Measurements from ENCODE around the gene SNED1. TPM values are rescaled to one million over a fixed set of nuclear protein-coding genes. Genes with fewer than 3 reads are reported as not detected.
A peak's percentile ranks its signal among the peaks of the same experiment; 100 is the strongest.

SNED1 gene
- total RNA-seq, 4 donors from 2014 or later = 5.6 to 31.9 (median 13.2) TPM

DNA sequence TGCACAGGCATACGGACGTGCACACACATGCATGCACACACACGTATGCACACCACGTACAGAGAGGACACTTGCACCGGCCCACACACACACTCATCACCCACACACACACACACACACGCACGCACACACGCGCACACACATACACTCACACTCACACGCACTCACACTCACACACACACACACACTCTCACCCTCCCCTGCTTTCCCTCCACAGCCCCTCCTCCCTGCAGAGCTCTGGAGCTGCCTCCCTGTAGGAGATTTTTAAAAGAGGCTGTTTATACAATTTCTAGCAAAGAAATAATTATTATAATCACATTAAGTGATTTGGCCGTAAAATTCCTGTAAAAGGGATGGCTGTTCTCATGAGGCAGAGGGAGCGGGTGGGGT is 36.5 kb upstream of the SNED1 start:
- WGBS = 60% methylated on average over 12 of the region's 12 CpGs
- no peak for DNase-seq (ENCODE audit: low spot score in 2 of 2)
- no peaks in the 10 kb centered on the region for H3K36me3 ChIP-seq
- no peak for TF ChIP-seq EP300 (IDR thresholded peaks at IDR 0.05)
- TF ChIP-seq, protein P1, sequence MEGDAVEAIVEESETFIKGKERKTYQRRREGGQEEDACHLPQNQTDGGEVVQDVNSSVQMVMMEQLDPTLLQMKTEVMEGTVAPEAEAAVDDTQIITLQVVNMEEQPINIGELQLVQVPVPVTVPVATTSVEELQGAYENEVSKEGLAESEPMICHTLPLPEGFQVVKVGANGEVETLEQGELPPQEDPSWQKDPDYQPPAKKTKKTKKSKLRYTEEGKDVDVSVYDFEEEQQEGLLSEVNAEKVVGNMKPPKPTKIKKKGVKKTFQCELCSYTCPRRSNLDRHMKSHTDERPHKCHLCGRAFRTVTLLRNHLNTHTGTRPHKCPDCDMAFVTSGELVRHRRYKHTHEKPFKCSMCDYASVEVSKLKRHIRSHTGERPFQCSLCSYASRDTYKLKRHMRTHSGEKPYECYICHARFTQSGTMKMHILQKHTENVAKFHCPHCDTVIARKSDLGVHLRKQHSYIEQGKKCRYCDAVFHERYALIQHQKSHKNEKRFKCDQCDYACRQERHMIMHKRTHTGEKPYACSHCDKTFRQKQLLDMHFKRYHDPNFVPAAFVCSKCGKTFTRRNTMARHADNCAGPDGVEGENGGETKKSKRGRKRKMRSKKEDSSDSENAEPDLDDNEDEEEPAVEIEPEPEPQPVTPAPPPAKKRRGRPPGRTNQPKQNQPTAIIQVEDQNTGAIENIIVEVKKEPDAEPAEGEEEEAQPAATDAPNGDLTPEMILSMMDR (IDR thresholded peaks at IDR 0.05) = no peak
- TF ChIP-seq POLR2A (IDR thresholded peaks at IDR 0.05) = no peak
- TF ChIP-seq POLR2AphosphoS5 (IDR thresholded peaks at IDR 0.05) = no peak
- peak overlapping the region; percentile 60 for H3K27ac ChIP-seq
- no peak overlapping the region for H3K4me3 ChIP-seq
- H3K9me3 ChIP-seq = no peaks in the 10 kb centered on the region
- H3K4me1 ChIP-seq = peaks cover 38% of the 10 kb centered on the region
- no peaks in the 10 kb centered on the region for H3K27me3 ChIP-seq

DNA sequence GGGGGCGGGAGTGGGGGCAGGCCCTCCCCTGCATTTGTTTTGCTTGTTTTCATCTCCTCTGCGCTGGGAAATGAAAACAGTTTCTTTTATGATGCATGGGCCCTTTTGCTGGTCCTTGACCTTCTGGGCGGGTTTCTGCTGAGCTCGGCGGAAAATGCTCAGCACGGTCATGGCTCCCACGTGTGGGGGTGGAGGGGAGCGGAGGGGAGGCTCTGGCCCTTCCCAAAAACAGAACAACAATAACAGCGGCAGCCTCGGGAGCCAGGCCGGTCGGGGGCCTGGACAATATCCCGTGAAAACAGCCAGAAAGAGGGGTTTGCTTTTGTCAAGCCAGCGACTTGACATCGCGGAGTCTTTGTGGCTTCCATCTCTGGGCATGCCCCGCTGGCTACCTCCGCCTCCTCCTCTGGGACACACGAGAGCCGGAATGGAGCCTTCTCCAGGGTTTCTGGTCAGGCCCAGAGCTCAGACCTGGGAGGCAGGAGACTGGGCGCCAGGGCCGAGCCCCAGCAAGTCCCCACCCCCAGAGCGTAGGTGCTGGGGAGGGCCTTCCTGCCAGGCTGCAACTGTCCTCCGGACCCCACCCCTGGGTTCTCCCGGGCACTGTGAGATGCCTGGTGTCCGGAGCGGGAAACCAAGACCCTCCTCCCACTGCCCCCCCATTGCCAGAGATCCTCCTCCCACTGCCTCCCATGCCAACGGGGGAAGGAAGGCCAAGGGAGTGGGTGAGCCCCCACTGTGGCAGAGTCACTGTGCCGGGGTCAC is 35.9 kb upstream of the SNED1 start:
- WGBS = 53% methylated on average over 17 of the region's 29 CpGs
- Histone ChIP-seq H3K4me1 (peaks cover 36% of the 10 kb centered on the region), H3K27ac (peak overlapping the region; percentile 60), H3K9me3 (no peaks in the 10 kb centered on the region), H3K36me3 (no peaks in the 10 kb centered on the region), H3K4me3 (no peak overlapping the region), H3K27me3 (no peaks in the 10 kb centered on the region)
- TF ChIP-seq POLR2A (IDR thresholded peaks at IDR 0.05) = no peak
- TF ChIP-seq EP300 (IDR thresholded peaks at IDR 0.05) = no peak
- TF ChIP-seq, protein P1 (IDR thresholded peaks at IDR 0.05) = no peak
- TF ChIP-seq POLR2AphosphoS5 (IDR thresholded peaks at IDR 0.05) = peak in 1 of 3 donors; percentile 20
- peak; percentile 61 to 82 for DNase-seq (ENCODE audit: low spot score in 2 of 2)

DNA sequence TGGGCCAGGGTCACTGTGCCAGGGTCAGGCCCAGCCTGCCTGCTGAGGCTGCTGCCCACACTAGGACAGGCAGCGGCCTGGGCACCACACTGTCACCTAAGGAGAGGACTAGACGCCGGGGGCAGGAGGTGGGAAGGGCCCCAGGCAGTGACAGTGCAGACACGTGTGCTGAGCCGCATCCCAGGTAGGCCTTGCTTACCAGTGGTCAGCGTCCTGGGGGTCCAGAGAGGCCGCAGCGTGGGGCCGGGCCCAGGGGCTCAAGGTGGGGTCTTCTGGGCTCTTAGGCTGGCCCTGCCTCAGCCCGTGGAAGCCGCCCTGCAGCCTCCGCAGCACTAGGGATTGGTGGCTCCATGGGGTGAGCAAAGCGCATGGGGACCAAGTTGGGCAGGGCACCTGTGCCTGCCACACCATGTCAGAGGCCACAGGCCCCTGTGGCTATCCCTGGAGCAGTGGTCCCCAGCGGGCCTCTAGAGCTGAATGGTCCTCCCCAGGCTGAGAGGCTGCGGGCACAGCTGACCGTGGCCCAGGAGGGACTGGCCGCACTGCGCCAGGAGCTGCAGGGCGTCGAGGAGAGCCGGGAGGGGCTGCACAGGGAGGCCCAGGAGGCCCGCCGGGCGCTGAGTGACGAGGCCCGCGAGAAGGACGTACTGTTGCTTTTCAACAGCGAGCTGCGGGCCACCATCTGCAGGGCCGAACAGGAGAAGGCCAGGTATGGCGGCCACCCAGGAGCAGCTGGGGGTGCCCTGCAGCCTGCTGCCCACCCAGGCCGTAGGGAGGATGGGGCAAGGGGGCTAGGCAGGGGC is 35.2 kb upstream of the SNED1 start:
- no peaks in the 10 kb centered on the region for H3K9me3 ChIP-seq
- no peaks in the 10 kb centered on the region for H3K36me3 ChIP-seq
- H3K27ac ChIP-seq = peak overlapping the region; percentile 60
- WGBS = 100% methylated on average over 2 of the region's 33 CpGs
- peaks cover 30% of the 10 kb centered on the region for H3K4me1 ChIP-seq
- no peak for TF ChIP-seq EP300 (IDR thresholded peaks at IDR 0.05)
- TF ChIP-seq, protein P1 (IDR thresholded peaks at IDR 0.05) = no peak
- no peak for TF ChIP-seq POLR2A (IDR thresholded peaks at IDR 0.05)
- no peak for TF ChIP-seq POLR2AphosphoS5 (IDR thresholded peaks at IDR 0.05)
- DNase-seq (ENCODE audit: low spot score in 2 of 2) = no peak
- H3K4me3 ChIP-seq = no peak overlapping the region
- H3K27me3 ChIP-seq = no peaks in the 10 kb centered on the region

DNA sequence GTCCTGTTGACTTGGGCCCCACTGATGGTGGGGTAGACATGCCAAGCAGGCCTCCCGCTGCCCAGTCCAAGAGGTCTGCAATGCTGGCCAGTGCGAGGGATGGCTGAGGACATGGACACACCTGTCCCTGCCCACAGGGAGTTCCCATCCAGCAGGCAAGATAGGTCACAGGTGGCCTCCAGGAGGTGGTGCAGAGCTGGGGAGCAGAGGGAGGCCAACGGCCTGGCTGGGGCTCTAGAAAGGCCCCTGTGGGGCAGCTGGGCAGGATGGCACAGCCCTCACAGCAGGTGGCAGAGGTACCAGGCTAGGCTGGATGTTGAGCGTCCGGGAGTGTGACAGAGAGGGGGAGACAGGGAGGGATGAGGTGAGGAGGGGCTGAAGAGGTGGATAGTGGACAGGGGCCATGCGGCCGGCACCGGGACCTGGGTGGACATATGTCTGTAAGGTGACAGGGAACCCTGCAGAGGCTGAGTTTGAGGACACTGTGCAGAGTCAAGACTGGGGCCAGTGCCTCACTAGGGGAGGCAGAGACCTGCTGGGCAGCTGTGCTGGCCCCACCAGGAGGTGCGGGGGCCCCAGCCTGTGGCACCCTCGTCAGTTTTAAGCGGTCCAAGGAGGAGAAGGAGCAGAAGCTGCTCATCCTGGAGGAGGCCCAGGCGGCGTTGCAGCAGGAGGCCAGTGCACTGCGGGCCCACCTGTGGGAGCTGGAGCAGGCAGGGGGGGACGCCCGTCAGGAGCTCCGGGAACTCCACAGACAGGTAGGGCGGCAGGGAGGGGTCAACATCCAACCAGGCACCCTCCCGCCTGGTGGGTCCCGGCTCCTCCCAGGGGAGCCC is 34.3 kb upstream of the SNED1 start:
- TF ChIP-seq EP300 (IDR thresholded peaks at IDR 0.05) (no peak), POLR2A (IDR thresholded peaks at IDR 0.05) (no peak), POLR2AphosphoS5 (IDR thresholded peaks at IDR 0.05) (no peak)
- TF ChIP-seq, protein P1 (IDR thresholded peaks at IDR 0.05) = no peak
- Histone ChIP-seq H3K27me3 (no peaks in the 10 kb centered on the region), H3K9me3 (no peaks in the 10 kb centered on the region), H3K36me3 (no peaks in the 10 kb centered on the region), H3K4me1 (peaks cover 30% of the 10 kb centered on the region), H3K27ac (no peak overlapping the region), H3K4me3 (no peak overlapping the region)
- no peak for DNase-seq (ENCODE audit: low spot score in 2 of 2)
- 88% methylated on average over 12 of the region's 20 CpGs for WGBS

All from suprapubic skin (tissue), 4 donors.